Stimulated activated CD8-positive, alpha-beta memory T cell treated with anti-CD3 and anti-CD28 coated beads, Interleukin-4, amount 100 ng/mL, for 48 hours (primary cell): ENCODE data around the gene HOXC4.
"Not testable (repeated sequence)": the region's sequence is repeated elsewhere in the genome, so short reads cannot be mapped to it uniquely, and the experiment has no call there.

Experiments
- DNase-seq: peaks from one replicate; pipeline ENCODE4 v3.0.0-alpha.2; 2020

HOXC4 gene

GRCh38 chr12:54060174-54060974, 6.7 kb downstream of the HOXC4 start:
- DNase-seq = no peak

- DNase-seq = no peak
Measured at GRCh38 chr12:54060975-54061778, 7.5 kb downstream of the HOXC4 start.

DNA sequence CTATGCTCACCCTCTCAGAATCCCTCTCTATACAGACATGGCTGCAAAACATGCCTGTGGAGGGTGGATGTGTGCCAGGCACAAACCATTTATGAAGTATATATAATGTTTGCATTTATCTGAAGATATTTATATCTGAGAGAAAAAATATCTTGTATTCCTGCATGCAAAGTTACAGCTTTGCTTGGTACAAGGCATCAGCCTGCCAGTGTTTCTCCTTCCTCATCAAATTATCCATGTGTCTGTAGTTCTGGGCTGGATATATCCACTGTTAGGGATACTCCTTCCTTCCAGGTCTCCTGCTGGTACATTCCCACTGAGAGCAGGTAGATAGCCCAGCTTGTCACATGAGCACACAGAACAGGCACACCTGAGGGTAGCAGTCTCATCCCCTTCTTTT, 12.0 kb downstream of the HOXC4 start:
- DNase-seq = no peak

DNA sequence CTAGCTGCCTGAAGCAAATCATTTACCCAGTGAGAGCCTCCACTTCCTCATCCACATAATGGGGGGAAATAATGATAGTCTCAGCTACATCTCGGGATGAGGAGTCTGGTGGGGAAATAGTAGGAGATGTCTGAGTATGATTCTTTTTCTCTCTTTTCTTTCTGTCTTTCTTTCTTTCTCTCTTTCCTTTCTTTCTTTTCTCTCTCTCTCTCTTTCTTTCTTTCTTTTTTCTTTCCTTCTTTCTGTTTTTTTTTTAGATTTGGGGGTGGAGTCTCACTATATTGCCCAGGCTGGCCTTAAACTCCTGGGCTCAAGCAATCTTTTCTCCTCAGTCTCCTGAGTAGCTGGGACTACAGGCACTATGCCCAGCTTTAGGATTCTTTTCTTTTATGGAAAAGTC, 12.8 kb downstream of the HOXC4 start:
- DNase-seq = no peak

- DNase-seq = no peak
Measured at GRCh38 chr12:54068418-54069070, 14.9 kb downstream of the HOXC4 start.

- DNase-seq = no peak
Measured at GRCh38 chr12:54071942-54072341, 18.3 kb downstream of the HOXC4 start.

- DNase-seq = no peak
Measured at GRCh38 chr12:54074308-54074707, 20.7 kb downstream of the HOXC4 start.

DNA sequence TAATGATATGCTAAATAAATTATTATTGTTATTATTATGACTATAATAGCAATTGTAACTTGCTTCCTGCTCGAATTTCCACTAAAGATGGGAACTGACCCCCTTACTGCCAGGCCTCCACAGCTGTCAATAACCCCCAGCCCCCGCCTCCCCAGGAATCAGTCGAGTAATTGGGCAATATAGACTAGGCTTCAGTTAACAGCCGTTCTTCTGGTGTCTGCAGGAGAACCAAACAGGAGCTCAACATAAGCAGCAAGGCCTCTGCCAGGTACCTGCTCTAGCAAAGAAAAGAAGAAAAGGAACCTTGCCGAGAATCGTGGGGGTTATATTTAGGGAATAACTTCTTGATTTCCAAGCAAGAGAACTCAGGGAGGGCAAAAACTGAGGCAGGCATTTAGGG, 21.8 kb downstream of the HOXC4 start:
- no peak for DNase-seq

- DNase-seq = no peak
Measured at GRCh38 chr12:54075974-54076373, 22.3 kb downstream of the HOXC4 start.

DNA sequence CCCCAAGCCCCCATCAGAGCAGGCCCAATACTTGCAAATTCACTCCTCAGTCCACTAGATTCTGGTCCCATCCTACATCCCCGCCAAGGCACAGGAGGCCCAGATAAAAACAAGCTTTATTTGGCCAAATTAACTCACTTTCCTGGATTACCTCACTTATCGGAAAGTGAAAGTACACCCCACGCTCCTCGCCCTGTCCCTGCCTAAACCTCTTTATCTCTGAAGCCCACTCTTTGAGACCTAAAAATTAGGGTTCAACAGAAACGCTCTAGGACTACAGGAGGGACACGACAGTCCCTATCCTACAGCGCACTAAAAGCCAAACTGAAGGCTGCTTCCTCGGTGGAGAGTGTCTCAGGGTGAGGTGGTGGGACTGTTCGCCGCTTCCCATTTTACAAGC, 24.2 kb downstream of the HOXC4 start:
- not testable (repeated sequence) for DNase-seq

DNA sequence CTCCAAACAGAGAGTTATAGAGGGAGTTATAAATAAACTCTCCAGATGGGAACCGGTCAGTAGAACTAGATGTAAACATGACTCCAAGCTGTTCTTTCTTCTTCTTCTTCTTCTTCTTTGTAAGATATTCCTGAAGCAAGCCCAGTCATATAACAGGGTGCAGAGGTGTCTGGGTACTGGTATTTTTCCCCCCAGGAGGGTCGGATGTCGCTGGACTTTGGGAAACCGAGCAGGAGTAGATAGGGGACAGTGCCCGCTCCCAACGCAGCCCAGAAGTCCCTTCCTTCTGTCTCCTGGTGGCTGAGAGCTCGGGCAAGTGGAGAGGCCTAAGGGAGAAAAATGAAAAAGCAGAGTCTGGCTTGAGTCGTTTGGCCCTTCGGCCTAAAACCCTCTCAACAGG, 25.5 kb downstream of the HOXC4 start:
- not testable (repeated sequence) for DNase-seq

GRCh38 chr12:54080008-54080924, 26.6 kb downstream of the HOXC4 start:
- not testable (repeated sequence) for DNase-seq

GRCh38 chr12:54081053-54081514, 27.4 kb downstream of the HOXC4 start:
- peak; percentile 32 for DNase-seq

DNA sequence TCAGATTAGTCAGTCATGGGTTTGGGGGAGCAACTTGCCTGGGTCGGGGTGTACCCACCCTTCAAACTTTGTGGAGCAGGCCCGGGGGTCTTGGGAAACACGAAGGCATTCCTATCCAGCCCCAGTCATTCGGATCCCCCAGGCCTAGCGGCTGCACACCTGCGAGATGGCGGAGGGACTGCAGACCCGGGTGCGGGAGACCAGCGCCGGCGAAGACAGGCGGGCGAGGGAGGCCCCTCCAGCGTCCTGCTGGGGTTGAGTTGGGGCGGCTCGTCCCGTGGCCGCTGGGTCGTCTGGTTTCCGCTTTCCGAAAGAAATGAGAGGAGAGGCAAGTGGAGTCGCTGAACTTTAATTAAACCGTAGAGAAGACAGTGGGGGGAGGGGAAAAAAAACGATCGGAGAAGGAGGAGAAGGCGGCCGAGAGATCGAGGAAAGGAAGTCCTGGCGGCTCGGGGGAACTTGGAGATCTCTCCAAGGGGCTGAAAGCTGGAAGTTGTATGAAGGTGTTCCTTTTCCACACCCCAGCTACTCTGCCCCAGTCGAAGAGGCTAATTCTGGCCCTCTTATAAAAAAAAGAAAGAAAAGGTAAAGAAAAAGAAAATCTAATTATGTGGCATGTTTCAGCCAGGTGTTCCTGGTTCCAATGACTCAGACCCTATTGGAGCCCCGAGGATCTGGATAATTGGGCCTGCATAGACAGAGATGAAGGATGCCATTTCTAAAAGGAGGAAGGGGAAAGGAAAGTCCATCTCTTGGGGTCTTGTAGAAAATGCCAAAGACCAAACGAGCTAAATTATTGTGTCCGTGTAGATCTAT, 28.2 kb downstream of the HOXC4 start:
- DNase-seq = peak; percentile 52

DNA sequence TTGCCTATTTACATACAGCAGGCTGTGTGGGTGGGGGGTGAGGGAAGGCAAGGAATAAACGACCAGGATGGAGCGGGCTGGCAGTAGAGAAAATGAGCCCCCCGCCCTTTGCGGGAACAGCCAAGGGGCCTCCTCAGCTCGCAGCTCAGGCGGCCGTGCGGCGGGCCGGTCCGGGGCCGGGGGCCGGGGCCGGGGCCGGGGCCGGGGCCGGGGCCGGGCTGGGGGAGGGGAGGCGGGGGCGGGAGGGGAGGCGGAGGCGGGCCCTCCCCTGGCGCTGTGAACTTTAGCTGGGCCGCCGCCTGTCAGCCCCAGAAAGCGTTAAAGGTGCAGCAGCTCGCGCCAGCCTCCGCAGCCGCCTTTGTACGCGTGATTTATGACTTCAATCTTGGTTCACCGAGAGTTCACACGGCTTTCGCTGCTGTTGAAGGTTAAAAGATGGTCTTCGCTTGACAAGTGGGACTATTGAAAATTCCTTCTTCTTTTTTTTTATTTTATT, 28.8 kb downstream of the HOXC4 start:
- peak; percentile 52 for DNase-seq

DNA sequence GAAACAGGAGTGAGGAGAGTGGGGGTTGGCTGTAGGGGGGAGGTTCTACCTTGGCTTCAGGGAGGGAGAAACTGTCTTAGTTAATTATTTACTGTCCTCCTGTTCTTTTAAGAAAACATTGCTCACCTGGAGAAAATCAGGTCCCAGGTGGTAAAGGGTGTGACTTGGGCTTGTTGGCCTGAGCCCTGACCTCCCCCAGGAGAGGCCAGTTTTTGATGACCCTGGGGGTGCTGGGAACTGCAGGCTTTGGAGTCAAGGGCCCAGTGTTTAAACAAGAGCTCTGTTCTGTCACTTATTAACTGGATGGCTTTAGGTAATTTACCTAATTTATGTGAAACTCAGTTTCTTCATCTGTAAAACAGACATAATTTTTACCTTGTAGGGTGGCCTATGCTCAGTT, 34.4 kb downstream of the HOXC4 start:
- not testable (repeated sequence) for DNase-seq

DNA sequence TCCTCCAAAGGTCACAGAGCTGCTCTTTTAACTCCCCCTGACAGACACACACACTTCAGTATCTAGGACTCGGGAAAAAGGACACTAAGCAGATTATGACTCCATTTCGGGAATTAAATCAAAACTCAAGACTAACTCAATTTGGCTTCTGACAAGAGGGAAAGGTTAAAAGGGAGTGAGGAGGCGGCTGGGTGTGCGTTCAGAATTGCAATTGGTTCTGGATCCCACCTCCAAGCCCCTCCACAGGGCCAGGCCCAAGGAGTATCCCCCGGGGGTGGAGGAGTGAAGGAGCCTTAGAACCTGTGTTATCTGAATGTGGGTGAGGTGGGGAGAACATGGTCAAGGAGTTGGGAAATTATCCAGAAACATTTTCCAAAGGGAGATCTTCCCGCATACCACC, 35.8 kb downstream of the HOXC4 start:
- not testable (repeated sequence) for DNase-seq

- peak; percentile 29 for DNase-seq
Measured at GRCh38 chr12:54090312-54090711, 36.7 kb downstream of the HOXC4 start.

DNA sequence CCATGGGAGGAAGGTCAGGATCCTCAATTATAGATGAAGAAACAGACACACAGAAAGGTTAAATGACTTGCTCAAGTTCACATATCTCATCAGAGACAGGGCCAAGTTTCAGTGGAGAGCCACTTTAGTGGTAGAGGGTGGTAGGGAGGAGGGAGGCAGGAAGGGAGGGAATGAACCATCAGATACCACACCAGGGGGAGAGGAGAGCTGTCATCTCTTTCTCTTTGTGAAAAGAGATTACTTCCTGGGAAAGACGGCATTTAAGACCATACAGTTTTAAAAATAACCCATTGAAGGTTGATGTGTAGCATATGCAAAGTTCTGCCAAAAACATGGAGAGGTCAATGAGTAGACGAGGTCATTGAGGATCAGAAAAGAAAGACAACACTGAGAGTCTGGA, 39.3 kb downstream of the HOXC4 start:
- DNase-seq = not testable (repeated sequence)

- DNase-seq = not testable (repeated sequence)
Measured at GRCh38 chr12:54095928-54096327, 42.3 kb downstream of the HOXC4 start.

- not testable (repeated sequence) for DNase-seq
Measured at GRCh38 chr12:54098644-54099043, 45.0 kb downstream of the HOXC4 start.
